K562 (cell line): Measurements from ENCODE around the gene ZBTB20. TPM values are rescaled to one million over a fixed set of nuclear protein-coding genes. Genes with fewer than 3 reads are reported as not detected.

ENCODE experiments used
- ATAC-seq: fragments of 200-7000 bp; cut with Tn5 transposase; 3 replicates; pipeline ENCODE4 v1.9.1; 2020; ENCODE audit warnings: moderate library complexity
- BruUV-seq: library from RNA; stranded (reverse); fragments of 400-500 nt; replicated peaks from 2 replicates; lab custom pipeline; 2021; lab: Mats Ljungman, UMichigan
- CTCF ChIA-PET: fragments of 300-600 bp; formaldehyde crosslinking; extraction: SDS; loops from one replicate; lab custom pipeline; 2021; ENCODE audit warnings: low intra/inter-chr PET ratio; lab: Yijun Ruan, JAX
- POLR2A ChIA-PET: fragments of 300-600, 350-650 bp; sonication (Branson Sonifier 250); formaldehyde crosslinking; extraction: SDS; loops from one replicate; lab custom pipeline; 2021; ENCODE audit warnings: antibody characterized with exemption, inconsistent platforms; lab: Yijun Ruan, JAX
- DNase-seq, 4 experiments: peaks; one replicate each; pipeline versions ENCODE4 v3.0.0 to v3.0.0-alpha.2; 2011 to 2018; ENCODE audit warnings: low spot score in 3 of 4, mixed read lengths in 3 of 4; ENCODE audit errors: extremely low read depth in 1 of 4
- FAIRE-seq: peaks from 2 replicates; lab custom pipeline; 2011; peaks lifted over from hg19 to GRCh38; lab: Jason Lieb, UNC
- H2AFZ ChIP-seq: 2 replicates; pipeline ENCODE4 v1.6.0; 2011; ENCODE audit warnings: low read depth, low read length, control low read depth, inconsistent platforms
- H3K27ac ChIP-seq: fragments of 200-600 bp; 3 replicates; pipeline ENCODE4 v1.8.0; 2011; ENCODE audit warnings: low read depth, mild to moderate bottlenecking, control low read depth, inconsistent platforms, low read length, moderate library complexity, mixed read lengths; ENCODE audit errors: extremely low read depth
- H3K27me3 ChIP-seq, 2 experiments: fragments of 300-600 bp in 1 of 2; 2 replicates in 1 of 2; 3 replicates in 1 of 2; pipeline versions ENCODE4 v1.6.0 to v1.8.0; 2011; ENCODE audit warnings: inconsistent platforms in 2 of 2, low read length in 2 of 2, mild to moderate bottlenecking in 1 of 2, mixed read lengths in 1 of 2, moderate library complexity in 1 of 2; ENCODE audit not compliant: control insufficient read depth in 2 of 2, insufficient read depth in 2 of 2
- H3K36me3 ChIP-seq: fragments of 300-600 bp; 3 replicates; pipeline ENCODE4 v1.8.0; 2011; ENCODE audit warnings: mild to moderate bottlenecking, low read length, inconsistent platforms; ENCODE audit not compliant: control insufficient read depth, insufficient read depth
- H3K4me1 ChIP-seq, 2 experiments: fragments of 200-600 bp in 1 of 2; replicated peaks in 1 of 2; 2 replicates in 1 of 2; 3 replicates in 1 of 2; pipeline versions ENCODE4 v1.5.1 to v1.8.0; 2011; ENCODE audit warnings: inconsistent platforms in 2 of 2, low read length in 2 of 2, mild to moderate bottlenecking in 1 of 2, mixed read lengths in 1 of 2, moderate library complexity in 1 of 2; ENCODE audit not compliant: control insufficient read depth in 2 of 2, insufficient read depth in 2 of 2
- H3K4me2 ChIP-seq: 2 replicates; pipeline ENCODE4 v1.6.1; 2011; ENCODE audit warnings: low read length, control low read depth, inconsistent platforms, mixed read lengths; ENCODE audit not compliant: insufficient read depth
- H3K4me3 ChIP-seq: fragments of 200-600 bp; sonication (generic), shearing (Covaris generic); 2 replicates; pipeline ENCODE4 v1.5.1; 2016; ENCODE audit warnings: control low read depth, inconsistent platforms
- H3K79me2 ChIP-seq: fragments of 200-600 bp; 3 replicates; pipeline ENCODE4 v1.8.0; 2011; ENCODE audit warnings: low read length, inconsistent platforms; ENCODE audit not compliant: control insufficient read depth, insufficient read depth
- H3K9ac ChIP-seq, 2 experiments: 2 replicates each; pipeline versions ENCODE4 v1.6.0 to v1.6.1; 2011; ENCODE audit warnings: low read depth in 2 of 2, low read length in 2 of 2, control low read depth in 1 of 2, inconsistent platforms in 1 of 2, mild to moderate bottlenecking in 1 of 2, mixed read lengths in 1 of 2; ENCODE audit not compliant: insufficient read depth in 1 of 2
- H3K9me1 ChIP-seq: one replicate; pipeline ENCODE4 v1.6.0; 2011; ENCODE audit warnings: inconsistent platforms, mild to moderate bottlenecking, low read length, moderate library complexity; ENCODE audit not compliant: control insufficient read depth, insufficient read depth
- H3K9me3 ChIP-seq: replicated peaks from 2 replicates; pipeline ENCODE4 v1.5.1; 2011; ENCODE audit warnings: low read depth, low read length, inconsistent platforms; ENCODE audit not compliant: control insufficient read depth, insufficient read depth
- H4K20me1 ChIP-seq: replicated peaks from 2 replicates; pipeline ENCODE4 v1.6.1; 2011; ENCODE audit warnings: low read length, inconsistent platforms, mixed read lengths; ENCODE audit not compliant: control insufficient read depth, insufficient read depth
- BCLAF1 ChIP-seq, 2 experiments: fragments of 450-650 bp in 1 of 2; IDR thresholded peaks; 2 replicates each; pipeline ENCODE4 v1.6.1; 2011 to 2017; ENCODE audit warnings: low read depth in 2 of 2, antibody characterized with exemption in 1 of 2, borderline replicate concordance in 1 of 2, low read length in 1 of 2, mild to moderate bottlenecking in 1 of 2, mixed read lengths in 1 of 2; ENCODE audit not compliant: control insufficient read depth in 1 of 2
- ELF4 ChIP-seq: fragments of 450-650 bp; formaldehyde crosslinking; IDR thresholded peaks from 2 replicates; pipeline ENCODE4 v1.4.0; 2022; ENCODE audit warnings: missing genetic modification characterization
- FOSL1 ChIP-seq: fragments of 200-800 bp; sonication (Bioruptor generic); conservative IDR thresholded peaks from 2 replicates; pipeline ENCODE4 v1.6.1; 2016; ENCODE audit warnings: missing genetic modification characterization, missing compliant biosample characterization
- FOXM1 ChIP-seq, 2 experiments: fragments of 450-650 bp in 1 of 2; sonication (generic) in 1 of 2; formaldehyde crosslinking in 1 of 2; IDR thresholded peaks; 2 replicates each; pipeline versions ENCODE4 v1.6.1 to v1.9.0; 2017 to 2022; ENCODE audit warnings: low read depth in 2 of 2, mild to moderate bottlenecking in 2 of 2, missing genetic modification reagents in 1 of 2, moderate library complexity in 1 of 2
- KLF10 ChIP-seq: fragments of 250-450 bp; sonication (Bioruptor Pico); IDR thresholded peaks from 2 replicates; pipeline ENCODE4 v1.6.1; 2021; ENCODE audit warnings: matching md5 sums
- KLF16 ChIP-seq: IDR thresholded peaks from 2 replicates; pipeline ENCODE4 v1.6.1; 2016; ENCODE audit warnings: antibody characterized with exemption
- NFE2L1 ChIP-seq: fragments of 450-650 bp; IDR thresholded peaks from 2 replicates; pipeline ENCODE4 v1.6.1; 2016; ENCODE audit warnings: missing genetic modification characterization, low read depth, mild to moderate bottlenecking, missing compliant biosample characterization, moderate library complexity, borderline replicate concordance
- PBX2 ChIP-seq, 2 experiments: IDR thresholded peaks in 1 of 2; conservative IDR thresholded peaks in 1 of 2; 2 replicates each; pipeline ENCODE4 v1.6.1; 2016; ENCODE audit warnings: low read depth in 2 of 2, mild to moderate bottlenecking in 1 of 2, missing compliant biosample characterization in 1 of 2, missing genetic modification characterization in 1 of 2, moderate library complexity in 1 of 2
- PPARD ChIP-seq: fragments of 250-450 bp; sonication (Bioruptor Pico); IDR thresholded peaks from 2 replicates; pipeline ENCODE4 v1.8.0; 2022; ENCODE audit warnings: inconsistent platforms, mild to moderate bottlenecking, moderate library complexity
- PRPF4 ChIP-seq: fragments of 200-400 bp; formaldehyde crosslinking; IDR thresholded peaks from one replicate; pipeline ENCODE4 v1.6.1; 2017; ENCODE audit warnings: low read length, low read depth, mild to moderate bottlenecking; ENCODE audit not compliant: insufficient read depth, poor library complexity, severe bottlenecking
- PTBP1 ChIP-seq: fragments of 200-400 bp; formaldehyde crosslinking; IDR thresholded peaks from 2 replicates; pipeline ENCODE4 v1.6.1; 2017; ENCODE audit warnings: low read depth, low read length
- RBM39 ChIP-seq: fragments of 200-400 bp; formaldehyde crosslinking; optimal IDR thresholded peaks from 2 replicates; pipeline ENCODE3; 2018; ENCODE audit warnings: low read depth, low read length
- SREBF1 ChIP-seq: fragments of 150-350 bp; IDR thresholded peaks from 2 replicates; pipeline ENCODE4 v1.6.1; 2014; ENCODE audit warnings: antibody characterized with exemption, low read depth, low read length, borderline replicate concordance
- TEAD4 ChIP-seq, 2 experiments: sonication (generic) in 1 of 2; formaldehyde crosslinking in 1 of 2; IDR thresholded peaks; 2 replicates each; pipeline versions ENCODE4 v1.6.1 to v1.8.0; 2012 to 2022; ENCODE audit warnings: borderline replicate concordance in 1 of 2, inconsistent platforms in 1 of 2, low read length in 1 of 2, mild to moderate bottlenecking in 1 of 2, missing genetic modification reagents in 1 of 2
- ZNF140 ChIP-seq: fragments of 250-450 bp; sonication (Bioruptor Pico); IDR thresholded peaks from 2 replicates; pipeline ENCODE4 v1.8.0; 2021; ENCODE audit warnings: moderate library complexity, mild to moderate bottlenecking, inconsistent platforms
- ZSCAN32 ChIP-seq: fragments of 450-650 bp; formaldehyde crosslinking; IDR thresholded peaks from 2 replicates; pipeline ENCODE4 v1.4.0; 2020; ENCODE audit warnings: mild to moderate bottlenecking, moderate library complexity
- WGBS: fragments of 100-300 bp; shearing (Covaris generic); methylation state at CpG from one replicate; pipeline ENCODE4 v1.1.6; 2016; ENCODE audit warnings: low coverage, mixed read lengths; ENCODE audit not compliant: insufficient coverage; ENCODE audit errors: missing lambda C conversion rate; 5-methylcytosine and 5-hydroxymethylcytosine counted together
- in situ Hi-C: fragments of 300-500 bp; cut with MboI; formaldehyde crosslinking; loops from 4 replicates; pipeline ENCODE4 v1.15.0; 2018; ENCODE audit warnings: inconsistent platforms, mixed read lengths
- intact Hi-C: fragments of 100-400 bp; cut with micrococcal nuclease; formaldehyde crosslinking; loops from 2 replicates; pipeline ENCODE4 v1.14.2; 2022
- polyA plus RNA-seq, 8 experiments: library from polyadenylated mRNA; depleted of rRNA in 4 of 8; stranded (reverse) in 5 of 8; unstranded in 3 of 8; fragments of >200 nt; fragmentation: Nextera tagmentation in 2 of 8; fragmentation: Illumina TruSeq in 1 of 8; extraction: Ambion mirVana in 2 of 8; extraction: Trizol in 1 of 8; gene quantifications; 2 replicates each; pipeline versions ENCODE4 v1.2.1 to v1.2.3, GENCODE V29; 2011 to 2014; ENCODE audit warnings: inconsistent platforms in 1 of 8, missing spikeins in 1 of 8
- total RNA-seq, 7 experiments: library from RNA; depleted of rRNA in 6 of 7; stranded (reverse); fragments of >200 nt in 6 of 7; fragmentation: Illumina TruSeq in 2 of 7; extraction: Trizol in 2 of 7; gene quantifications; 2 replicates each; pipeline versions ENCODE4 v1.2.1 to v1.2.3, GENCODE V29; 2011 to 2021; ENCODE audit warnings: low replicate concordance in 1 of 7

ZBTB20 gene
- total and polyA plus RNA-seq, 9 of the 15 experiments (the other 6 are each of a cell fraction or from before 2014, with no cell fraction given): 0.17 to 1.7 (median 0.45) TPM

GRCh38 chr3:114440700-114441099 lies 706.4 kb downstream of the ZBTB20 start:
- H3K27me3 ChIP-seq: no peaks in the 10 kb centered on the region
- no peak overlapping the region for H2AFZ ChIP-seq
- ATAC-seq: no peak
- no TSS peak for BruUV-seq
- no peaks in the 10 kb centered on the region for H4K20me1 ChIP-seq
- POLR2A ChIA-PET: interaction anchor here (0.6 kb wide), 1 partner anchor 34 kb away, joined by 3 read pairs; no protein-coding TSS in a partner anchor
- no peaks in the 10 kb centered on the region for H3K4me1 ChIP-seq
- H3K4me2 ChIP-seq: no peak overlapping the region
- in situ Hi-C loops: no loop called here
- no peak for TF ChIP-seq ZNF140 (CRISPR knock-in tag)
- TF ChIP-seq KLF10 (CRISPR knock-in tag): no peak
- TF ChIP-seq FOXM1 (IDR thresholded peaks at IDR 0.05; ENCODE audit: low read depth): no peak
- TF ChIP-seq FOXM1 (CRISPR knock-in tag; IDR thresholded peaks at IDR 0.05; ENCODE audit: low read depth): no peak
- TF ChIP-seq ELF4 (CRISPR knock-in tag): no peak
- TF ChIP-seq ZSCAN32 (CRISPR knock-in tag): no peak
- TF ChIP-seq BCLAF1 (IDR thresholded peaks at IDR 0.05; ENCODE audit: borderline replicate concordance in 1 of 2, control insufficient read depth in 1 of 2, low read depth in 2 of 2, low read length in 1 of 2): no peak
- no peak for TF ChIP-seq TEAD4 (IDR thresholded peaks at IDR 0.05; ENCODE audit: low read length)
- no peak for TF ChIP-seq TEAD4 (CRISPR knock-in tag; IDR thresholded peaks at IDR 0.05; ENCODE audit: borderline replicate concordance)
- no peak for TF ChIP-seq PTBP1
- TF ChIP-seq PPARD (CRISPR knock-in tag): no peak
- TF ChIP-seq RBM39: no peak
- no peak for TF ChIP-seq FOSL1 (tag)
- TF ChIP-seq PBX2 (CRISPR knock-in tag; IDR thresholded peaks at IDR 0.05; ENCODE audit: low read depth): no peak
- TF ChIP-seq PBX2 (tag; conservative IDR thresholded peaks at IDR 0.05; ENCODE audit: low read depth): no peak
- TF ChIP-seq NFE2L1 (tag): no peak
- TF ChIP-seq SREBF1: no peak
- no peak for TF ChIP-seq PRPF4
- no peak for TF ChIP-seq KLF16
- H3K27ac ChIP-seq: no peak overlapping the region
- H3K9me1 ChIP-seq: no peaks in the 10 kb centered on the region
- no peak for FAIRE-seq
- no peaks in the 10 kb centered on the region for H3K36me3 ChIP-seq
- WGBS: 4% methylated on average over 4 of the region's 4 CpGs
- CTCF ChIA-PET: no interaction called here
- no peak for DNase-seq
- no peaks in the 10 kb centered on the region for H3K9me3 ChIP-seq
- no peaks in the 10 kb centered on the region for H3K79me2 ChIP-seq
- H3K9ac ChIP-seq: no peak overlapping the region
- intact Hi-C loops: no loop called here
- no peak overlapping the region for H3K4me3 ChIP-seq
